Neural cell (in vitro differentiated cells): Measurements from ENCODE around the gene GTF2A1. TPM values are rescaled to one million over a fixed set of nuclear protein-coding genes. Genes with fewer than 3 reads are reported as not detected.

Experiments
- H2AFZ ChIP-seq: fragments of 200-600, 300-800 bp; sonication (generic), shearing (Covaris generic); 2 replicates; pipeline ENCODE4 v1.6.0; 2014; ENCODE audit warnings: low read depth, mild to moderate bottlenecking, antibody characterized with exemption, low read length, moderate library complexity
- H3F3A ChIP-seq: fragments of 200-600 bp; shearing (Covaris generic); 2 replicates; pipeline ENCODE4 v1.6.1; 2016; ENCODE audit warnings: mild to moderate bottlenecking, moderate library complexity, mixed read lengths, antibody characterized with exemption, low read length; ENCODE audit not compliant: insufficient read depth, poor library complexity, severe bottlenecking
- H3K27ac ChIP-seq: fragments of 200-600, 300-800 bp; sonication (generic), shearing (Covaris generic); 2 replicates; pipeline ENCODE4 v1.5.1; 2014; ENCODE audit warnings: mild to moderate bottlenecking, low read length, moderate library complexity
- H3K27me3 ChIP-seq: fragments of 300-800, 200-600 bp; sonication (generic), shearing (Covaris generic); 2 replicates; pipeline ENCODE4 v1.6.0; 2014; ENCODE audit warnings: mild to moderate bottlenecking, low read depth, low read length, moderate library complexity; ENCODE audit not compliant: insufficient read depth
- H3K36me3 ChIP-seq: fragments of 300-800, 200-600 bp; sonication (generic), shearing (Covaris generic); 2 replicates; pipeline ENCODE4 v1.5.1; 2014; ENCODE audit warnings: mild to moderate bottlenecking, antibody characterized with exemption, low read length, moderate library complexity; ENCODE audit not compliant: insufficient read depth
- H3K4me2 ChIP-seq: fragments of 300-800, 200-600 bp; sonication (generic), shearing (Covaris generic); 2 replicates; pipeline ENCODE4 v1.6.0; 2014; ENCODE audit warnings: mild to moderate bottlenecking, low read length
- H3K4me3 ChIP-seq: fragments of 300-800, 200-600 bp; sonication (generic), shearing (Covaris generic); 2 replicates; pipeline ENCODE4 v1.5.1; 2014; ENCODE audit warnings: mild to moderate bottlenecking, low read length, moderate library complexity
- H3K79me2 ChIP-seq: fragments of 200-600 bp; shearing (Covaris generic); replicated peaks from 2 replicates; pipeline ENCODE4 v1.6.0; 2014; ENCODE audit warnings: mild to moderate bottlenecking, low read length, moderate library complexity; ENCODE audit not compliant: insufficient read depth
- H3K9ac ChIP-seq: fragments of 300-800, 200-600 bp; sonication (generic), shearing (Covaris generic); 2 replicates; pipeline ENCODE4 v1.6.1; 2016; ENCODE audit warnings: mild to moderate bottlenecking, low read length, mixed read lengths
- H3K9me2 ChIP-seq: fragments of 200-600 bp; shearing (Covaris generic); 2 replicates; pipeline ENCODE4 v1.6.1; 2016; ENCODE audit warnings: mild to moderate bottlenecking, low read length, mixed read lengths; ENCODE audit not compliant: insufficient read depth
- H3K9me3 ChIP-seq: fragments of 200-600, 300-800 bp; sonication (generic), shearing (Covaris generic); 2 replicates; pipeline ENCODE4 v1.6.1; 2016; ENCODE audit warnings: mild to moderate bottlenecking, mixed run types, low read length, moderate library complexity, mixed read lengths
- H4K20me1 ChIP-seq: fragments of 200-600 bp; shearing (Covaris generic); 2 replicates; pipeline ENCODE4 v1.6.1; 2016; ENCODE audit warnings: mild to moderate bottlenecking, mixed run types; ENCODE audit not compliant: insufficient read depth
- CTCF ChIP-seq: fragments of 450-650 bp; IDR thresholded peaks from 2 replicates; pipeline ENCODE4 v1.5.1; 2014; ENCODE audit warnings: antibody characterized with exemption, mild to moderate bottlenecking, moderate library complexity; ENCODE audit not compliant: poor library complexity, severe bottlenecking
- EP300 ChIP-seq: fragments of 450-650 bp; conservative IDR thresholded peaks from 2 replicates; pipeline ENCODE4 v1.6.1; 2014; ENCODE audit warnings: antibody characterized with exemption, mild to moderate bottlenecking, moderate library complexity; ENCODE audit not compliant: poor library complexity, severe bottlenecking
- EZH2 ChIP-seq: fragments of 200-600, 300-800 bp; shearing (Covaris generic), sonication (generic); IDR thresholded peaks from 2 replicates; pipeline ENCODE4 v1.6.1; 2014; ENCODE audit warnings: antibody characterized with exemption, low read length, borderline replicate concordance, mild to moderate bottlenecking; ENCODE audit not compliant: insufficient read depth, poor library complexity, severe bottlenecking
- MXI1 ChIP-seq: fragments of 450-650 bp; conservative IDR thresholded peaks from 2 replicates; pipeline ENCODE4 v1.6.1; 2014; ENCODE audit warnings: antibody characterized with exemption, mild to moderate bottlenecking; ENCODE audit not compliant: poor library complexity, severe bottlenecking
- POLR2AphosphoS5 ChIP-seq: IDR thresholded peaks from 2 replicates; pipeline ENCODE4 v1.6.1; 2012
- RAD21 ChIP-seq: fragments of 450-650 bp; conservative IDR thresholded peaks from 2 replicates; pipeline ENCODE4 v1.6.1; 2014; ENCODE audit warnings: antibody characterized with exemption, mild to moderate bottlenecking, moderate library complexity
- REST ChIP-seq: IDR thresholded peaks from 2 replicates; pipeline ENCODE4 v1.6.1; 2012; ENCODE audit warnings: borderline replicate concordance
- SMC3 ChIP-seq: fragments of 450-650 bp; conservative IDR thresholded peaks from 2 replicates; pipeline ENCODE4 v1.6.1; 2014; ENCODE audit warnings: antibody characterized with exemption, mild to moderate bottlenecking, moderate library complexity; ENCODE audit not compliant: poor library complexity
- TAF1 ChIP-seq: IDR thresholded peaks from 2 replicates; pipeline ENCODE4 v1.6.1; 2012; ENCODE audit warnings: low read depth
- polyA plus RNA-seq: library from polyadenylated mRNA; depleted of rRNA; stranded (reverse); fragments of >200 nt; gene quantifications from 2 replicates; pipeline ENCODE4 v1.2.3, GENCODE V29; 2014

GTF2A1 gene
- polyA plus RNA-seq, 1 donor from 2014 or later, result 37.3 TPM

- Histone ChIP-seq H3K9me2 (no peaks in the 10 kb centered on the region), H3K4me3 (no peak overlapping the region), H3K4me2 (no peak overlapping the region), H3K9me3 (no peaks in the 10 kb centered on the region), H3K36me3 (no peaks in the 10 kb centered on the region), H3K27me3 (no peaks in the 10 kb centered on the region), H4K20me1 (no peaks in the 10 kb centered on the region), H3K79me2 (no peaks in the 10 kb centered on the region), H3K9ac (no peak overlapping the region), H3K27ac (no peak overlapping the region), H2AFZ (no peak overlapping the region), H3F3A (no peaks in the 10 kb centered on the region)
- TF ChIP-seq POLR2AphosphoS5, result no peak
- no peak for TF ChIP-seq EP300
- TF ChIP-seq EZH2, result no peak
- TF ChIP-seq SMC3, result no peak
- TF ChIP-seq RAD21, result no peak
- no peak for TF ChIP-seq REST
- no peak for TF ChIP-seq MXI1
Observed at GRCh38 chr14:81252278-81252677, 31.5 kb upstream of the GTF2A1 start.

GRCh38 chr14:81247271-81247766 is 26.6 kb upstream of the GTF2A1 start:
- Histone ChIP-seq H4K20me1 (no peaks in the 10 kb centered on the region), H3K9me2 (no peaks in the 10 kb centered on the region), H3K36me3 (no peaks in the 10 kb centered on the region), H3K9ac (no peak overlapping the region), H3K27me3 (no peaks in the 10 kb centered on the region), H3K4me2 (no peak overlapping the region), H3K79me2 (no peaks in the 10 kb centered on the region), H2AFZ (no peak overlapping the region), H3K27ac (no peak overlapping the region), H3F3A (no peaks in the 10 kb centered on the region), H3K4me3 (no peak overlapping the region), H3K9me3 (no peaks in the 10 kb centered on the region)
- no peak for TF ChIP-seq TAF1
- TF ChIP-seq MXI1, result no peak
- TF ChIP-seq EZH2, result no peak
- no peak for TF ChIP-seq RAD21
- no peak for TF ChIP-seq SMC3
- TF ChIP-seq POLR2AphosphoS5, result no peak
- TF ChIP-seq EP300, result no peak
- TF ChIP-seq CTCF, result no peak
- no peak for TF ChIP-seq REST
